HG02798 (cell line): ENCODE data around the gene DLST.
A peak's percentile ranks its signal among the peaks of the same experiment; 100 is the strongest.

Experiments used
- ATAC-seq: cut with Tn5 transposase; IDR thresholded peaks from one replicate; pipeline ENCODE4 v1.9.1; 2021; ENCODE audit warnings: mild to moderate bottlenecking; ENCODE audit not compliant: unreplicated experiment, poor library complexity

DLST gene

DNA sequence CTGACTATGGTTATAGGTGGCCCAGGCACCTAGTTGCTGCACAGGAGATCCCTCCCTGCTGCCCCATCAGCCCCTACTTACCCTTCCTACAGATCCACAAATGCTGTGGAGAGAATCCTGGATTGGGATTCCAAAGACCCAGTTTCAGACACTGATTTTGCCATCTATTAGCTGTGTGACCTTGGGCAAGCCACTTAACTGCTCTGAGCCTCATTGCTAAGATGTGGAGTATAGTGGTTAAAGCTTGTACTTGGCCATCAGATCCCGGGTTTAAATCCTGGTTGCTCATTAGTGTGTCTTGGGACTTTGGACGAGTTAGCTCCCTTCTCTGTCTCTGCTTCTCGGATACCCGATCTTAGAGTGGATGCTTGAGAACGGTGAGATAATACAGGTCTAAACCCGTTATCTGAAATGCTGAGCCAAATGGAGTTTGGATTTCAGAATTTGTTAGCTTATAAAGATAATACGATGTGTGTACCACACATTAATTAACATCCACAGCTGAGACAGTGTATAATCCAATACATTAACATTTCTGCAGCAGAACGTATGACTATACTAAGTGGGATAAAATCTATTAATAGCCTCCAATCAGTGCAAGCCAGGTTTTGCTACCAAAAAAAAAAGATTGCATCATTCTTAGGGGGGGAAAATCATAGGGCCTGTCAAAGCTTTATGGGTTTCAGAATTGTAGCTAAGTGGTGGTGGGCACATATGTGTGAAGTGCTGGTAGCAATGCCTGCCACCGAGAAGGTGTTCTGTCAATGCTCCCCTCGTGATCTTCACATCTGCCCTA is 21.8 kb upstream of the DLST start:
- no peak for ATAC-seq

GRCh38 chr14:74860899-74861733 is 20.6 kb upstream of the DLST start:
- ATAC-seq = no peak

GRCh38 chr14:74861734-74862090 is 20.0 kb upstream of the DLST start:
- no peak for ATAC-seq

DNA sequence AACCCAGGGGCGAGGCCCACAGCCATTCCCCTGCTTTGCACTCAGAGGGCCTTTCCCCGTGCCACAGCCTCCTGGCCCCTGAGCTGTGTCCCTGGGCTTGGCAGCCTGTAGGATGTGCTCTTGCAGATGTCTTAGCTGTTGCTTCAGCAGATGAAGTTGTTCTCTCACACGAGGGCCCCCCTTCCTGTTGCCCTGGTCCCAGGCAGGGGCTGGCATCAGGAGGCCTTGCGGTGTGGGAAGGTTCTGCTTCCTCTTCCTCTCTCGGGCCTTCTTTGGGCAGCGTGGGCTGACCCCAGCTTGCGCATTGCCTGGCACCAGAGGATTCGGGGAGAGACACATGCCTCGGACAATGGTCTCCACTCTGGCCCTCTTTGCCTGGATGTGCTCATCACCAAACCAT is 18.4 kb upstream of the DLST start:
- ATAC-seq = no peak

DNA sequence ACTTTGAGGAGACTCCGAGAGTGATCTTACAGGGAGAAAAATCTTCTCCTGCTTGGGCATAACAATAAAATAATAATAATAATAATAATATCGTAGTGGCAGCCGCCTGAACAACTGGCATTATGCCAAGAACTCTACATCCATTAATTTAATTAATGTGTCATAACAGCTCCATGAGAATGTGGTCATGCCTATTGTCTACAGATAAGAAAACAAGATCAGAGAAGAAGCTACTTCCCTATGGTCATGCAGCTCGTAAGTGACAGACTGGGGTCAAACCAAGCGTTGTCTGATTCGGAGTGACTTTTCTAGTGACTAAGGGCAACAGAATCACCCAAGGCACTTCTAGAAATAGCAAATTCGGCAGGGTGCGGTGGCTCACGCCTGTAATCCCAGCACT is 17.5 kb upstream of the DLST start:
- no peak for ATAC-seq

DNA sequence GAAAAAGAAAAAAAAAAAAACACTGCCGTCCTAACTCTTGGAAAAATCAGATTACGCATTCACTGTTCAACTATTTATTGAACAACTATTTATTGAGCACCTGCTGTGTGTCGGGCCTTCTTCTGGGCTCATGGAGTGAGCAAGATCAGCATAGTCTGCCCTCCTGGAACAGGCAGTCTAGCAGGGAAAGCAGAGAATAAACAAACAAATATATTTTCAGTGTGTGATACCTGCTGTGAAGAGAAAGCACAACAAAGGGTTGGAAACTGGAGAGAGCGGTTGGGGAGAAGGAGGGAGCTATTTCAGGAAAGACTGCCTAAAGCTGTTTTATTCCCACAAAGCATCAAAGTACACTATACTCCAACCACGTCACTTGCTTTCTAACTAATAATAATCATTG is 16.6 kb upstream of the DLST start:
- ATAC-seq = no peak

GRCh38 chr14:74866708-74867389 is 14.9 kb upstream of the DLST start:
- ATAC-seq = no peak

- ATAC-seq = no peak
These were observed 14.0 kb upstream of the DLST start for GRCh38 chr14:74867673-74868072.

DNA sequence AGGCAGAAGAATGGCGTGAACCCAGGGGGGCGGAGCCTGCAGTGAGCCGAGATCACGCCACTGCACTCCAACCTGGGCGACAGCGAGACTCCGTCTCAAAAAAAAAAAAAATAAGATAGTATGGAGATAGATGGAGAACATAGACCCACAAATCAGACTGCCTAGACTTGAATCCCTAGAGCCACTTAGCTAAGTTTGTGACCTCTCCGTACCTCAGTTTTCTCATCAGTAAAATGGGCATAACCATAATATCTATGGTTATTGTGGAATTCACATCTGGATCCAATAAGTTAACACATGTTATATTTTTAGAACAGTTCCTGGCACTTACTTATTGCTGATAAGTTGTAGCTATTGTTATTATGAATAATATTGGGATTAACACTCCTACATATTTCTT is 13.0 kb upstream of the DLST start:
- no peak for ATAC-seq

- no peak for ATAC-seq
These were observed 9.9 kb upstream of the DLST start for GRCh38 chr14:74871819-74872218.

DNA sequence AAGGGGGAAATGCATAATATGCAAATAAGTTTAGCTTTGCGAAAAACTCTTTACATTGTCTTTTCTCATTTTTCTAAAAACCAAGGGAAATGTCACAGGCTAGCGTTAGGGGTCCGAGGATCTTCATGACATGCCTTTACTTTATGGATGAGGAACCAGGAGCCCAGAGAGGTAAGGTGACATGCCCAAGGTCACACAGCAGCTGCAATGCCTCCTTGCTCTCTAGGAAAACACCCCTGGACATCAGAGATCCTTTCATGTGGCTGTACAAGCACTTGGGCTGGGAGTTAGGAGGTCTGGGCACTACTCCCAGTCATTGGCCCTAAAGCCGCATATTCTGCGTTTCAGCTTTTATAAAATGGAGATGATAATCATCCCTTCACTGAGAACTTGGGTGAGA is 6.5 kb upstream of the DLST start:
- ATAC-seq = no peak

DNA sequence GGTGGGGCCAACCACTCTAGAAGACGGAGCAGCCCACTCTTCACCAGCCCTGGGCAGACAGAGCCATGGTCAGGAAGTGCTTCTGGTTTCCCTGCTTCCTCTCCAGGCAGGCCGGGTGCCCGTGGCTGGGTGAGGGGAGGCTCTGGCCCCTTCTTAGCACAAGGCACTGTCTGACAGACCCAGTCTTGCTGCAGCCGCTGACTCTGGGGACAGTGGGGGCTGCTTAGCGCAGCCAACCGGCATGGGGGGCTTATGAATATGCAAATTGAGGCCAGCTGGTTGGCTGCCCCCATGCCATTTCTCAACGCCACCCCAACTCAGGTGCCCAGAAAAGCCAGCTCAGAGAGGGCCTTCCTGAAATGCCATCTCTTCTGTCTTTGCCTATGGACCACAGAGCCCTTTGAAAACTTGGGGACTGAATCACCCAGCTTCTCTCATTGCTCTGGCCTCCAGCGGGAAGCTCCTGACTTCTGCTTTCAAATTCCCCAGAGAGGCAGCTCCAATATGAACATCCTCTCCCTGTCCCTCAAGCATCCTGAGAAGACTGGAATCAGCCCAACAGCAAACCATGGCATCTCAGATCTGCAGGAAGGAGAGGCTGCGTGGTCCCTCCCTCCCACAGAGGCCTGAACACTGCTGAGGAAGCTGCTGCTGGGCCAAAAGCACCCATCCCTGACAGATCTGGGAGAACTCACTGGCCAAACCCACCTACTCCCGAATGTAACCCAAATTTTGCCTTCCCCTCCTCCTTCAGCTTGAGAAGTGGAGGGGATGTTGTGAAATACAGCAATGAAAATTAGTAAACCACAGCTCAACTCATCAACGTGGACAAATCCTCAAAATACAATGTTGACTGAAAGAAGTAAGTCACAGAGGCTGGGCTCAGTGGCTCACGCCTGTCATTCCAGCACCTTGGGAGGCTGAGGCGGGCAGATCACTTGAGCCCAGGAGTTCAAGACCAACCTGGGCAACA is 5.5 kb upstream of the DLST start, which contains the start of gene PROX2:
Gene PROX2 (minus strand): TSS at position 205 of the 973 bp plus-strand sequence. CDS start 12,311 bp downstream, outside the sequence.
- ATAC-seq = no peak

- no peak for ATAC-seq
These were observed 2.1 kb upstream of the DLST start for GRCh38 chr14:74879427-74880182.

DNA sequence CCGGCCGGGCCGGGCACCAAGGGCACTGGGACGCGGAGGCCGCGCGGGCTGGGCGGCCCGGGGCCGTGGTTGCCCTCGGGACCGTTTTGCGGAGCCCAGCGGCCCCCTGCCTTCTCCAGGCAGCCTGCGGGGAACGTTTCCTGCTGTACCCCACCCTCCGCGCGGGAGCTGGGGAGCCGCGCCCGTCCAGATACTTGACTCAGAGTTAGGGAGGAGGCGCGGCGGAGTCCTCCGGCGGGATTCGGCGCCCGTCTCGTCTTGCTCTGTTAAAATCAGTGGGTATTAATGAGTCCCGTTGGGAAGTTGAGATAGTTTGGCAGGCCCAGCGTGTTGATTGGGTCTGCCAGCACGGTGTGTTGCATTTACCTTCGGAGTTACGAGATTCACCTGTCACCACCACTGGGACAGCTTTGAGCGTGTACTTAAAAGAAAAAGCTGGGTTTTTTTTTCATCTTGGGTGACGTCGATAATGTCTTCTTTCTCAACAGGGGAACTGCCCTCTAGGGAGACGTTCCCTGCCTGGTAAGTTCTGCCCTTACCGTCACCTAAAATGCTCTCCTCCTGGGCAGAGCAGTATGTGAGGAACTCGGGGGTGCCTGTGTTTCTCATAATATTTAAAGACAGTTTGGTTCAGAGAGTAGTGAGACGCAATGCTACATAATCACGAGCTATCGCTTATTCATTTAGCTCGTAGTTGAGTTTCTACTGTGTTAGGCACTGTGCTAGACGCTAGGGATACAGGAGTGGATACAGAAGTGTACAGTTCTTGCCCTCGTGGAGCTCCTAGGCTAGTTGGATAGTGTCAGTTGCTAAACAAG is 596 bp downstream of the DLST start:
- ATAC-seq = peak; percentile 45

DNA sequence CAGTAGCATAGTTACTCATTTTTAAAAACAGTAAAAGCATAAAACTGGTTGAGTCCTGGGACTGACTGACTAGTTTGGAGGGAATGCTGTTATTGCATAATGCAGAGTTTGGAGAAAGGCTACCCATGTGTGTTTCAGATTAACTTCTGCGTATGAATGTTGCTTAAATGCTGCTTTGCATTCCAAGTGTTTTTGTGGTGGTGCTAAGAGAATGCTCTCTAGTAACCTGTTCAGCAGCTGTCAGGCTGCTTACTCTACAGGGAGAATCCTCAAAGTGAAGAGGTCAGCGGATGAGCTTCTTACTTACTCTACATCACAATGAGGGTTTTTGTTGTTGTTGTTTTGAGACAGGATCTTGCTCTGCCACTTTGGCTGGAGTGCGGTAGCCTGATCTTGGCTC is 4.3 kb downstream of the DLST start:
- no peak for ATAC-seq

- ATAC-seq = no peak
These were observed 6.7 kb downstream of the DLST start for GRCh38 chr14:74888164-74889158.

GRCh38 chr14:74890262-74890661 is 8.5 kb downstream of the DLST start:
- no peak for ATAC-seq
